GM18868 (cell line): ENCODE results near the gene PEX11A.

ENCODE experiments used
- ATAC-seq: cut with Tn5 transposase; IDR thresholded peaks from one replicate; pipeline ENCODE4 v1.9.1; 2021; ENCODE audit warnings: mild to moderate bottlenecking, moderate library complexity; ENCODE audit not compliant: unreplicated experiment

PEX11A gene

GRCh38 chr15:89657686-89658200, 32.8 kb downstream of the PEX11A start:
- no peak for ATAC-seq

GRCh38 chr15:89656116-89656815, 34.3 kb downstream of the PEX11A start:
- no peak for ATAC-seq

DNA sequence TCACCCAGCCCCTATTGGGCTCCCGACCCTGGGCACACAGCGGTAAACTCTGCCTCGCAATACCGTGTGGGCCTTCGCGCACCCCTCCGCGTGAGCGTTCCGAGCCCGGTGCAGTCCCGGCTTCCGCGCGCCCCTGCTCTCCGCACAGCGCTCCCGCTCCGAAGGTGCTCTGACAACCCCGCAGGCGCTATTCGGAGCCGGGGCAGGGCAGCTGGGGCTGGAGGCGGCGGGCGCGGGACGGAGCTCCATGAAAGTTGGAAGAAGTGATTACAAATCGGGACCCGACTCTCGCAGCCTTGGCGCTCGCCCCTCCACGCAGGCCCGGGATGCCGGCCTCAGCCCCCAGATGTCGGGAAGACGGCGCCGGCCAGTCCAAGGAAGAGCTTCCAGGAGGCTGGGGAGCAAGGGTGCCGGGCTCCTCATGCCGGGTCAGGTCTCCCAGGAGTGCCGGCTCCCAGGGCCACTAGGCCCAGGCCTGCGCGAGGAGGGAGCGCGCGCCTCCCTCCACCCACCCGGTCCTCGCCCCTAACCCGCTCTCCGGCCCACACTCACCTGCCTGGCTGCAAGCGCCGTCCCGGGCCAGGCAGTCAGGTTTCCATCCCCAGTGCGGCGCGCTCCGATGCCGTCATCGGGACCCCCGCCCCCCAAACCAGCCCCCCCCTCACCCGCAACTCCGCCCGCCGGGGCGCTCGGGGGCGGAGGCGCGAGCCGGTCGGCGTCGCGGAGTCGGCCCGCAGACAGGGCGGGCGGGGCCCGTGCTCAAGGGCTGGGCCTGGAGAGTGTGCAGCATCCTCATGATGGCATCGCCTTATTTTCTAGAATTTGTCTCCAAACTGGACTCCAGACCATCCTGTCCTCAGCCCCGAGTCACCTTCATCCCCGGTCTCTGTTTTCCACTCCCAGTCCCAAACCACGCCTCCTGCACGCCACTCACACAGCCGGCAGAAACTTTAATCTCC, 35.4 kb downstream of the PEX11A start, which contains the start of gene KIF7:
TSS of gene KIF7 (minus strand) at position 621 of the 959 bp plus-strand sequence. CDS start 2,537 bp downstream, outside the sequence.
- no peak for ATAC-seq

DNA sequence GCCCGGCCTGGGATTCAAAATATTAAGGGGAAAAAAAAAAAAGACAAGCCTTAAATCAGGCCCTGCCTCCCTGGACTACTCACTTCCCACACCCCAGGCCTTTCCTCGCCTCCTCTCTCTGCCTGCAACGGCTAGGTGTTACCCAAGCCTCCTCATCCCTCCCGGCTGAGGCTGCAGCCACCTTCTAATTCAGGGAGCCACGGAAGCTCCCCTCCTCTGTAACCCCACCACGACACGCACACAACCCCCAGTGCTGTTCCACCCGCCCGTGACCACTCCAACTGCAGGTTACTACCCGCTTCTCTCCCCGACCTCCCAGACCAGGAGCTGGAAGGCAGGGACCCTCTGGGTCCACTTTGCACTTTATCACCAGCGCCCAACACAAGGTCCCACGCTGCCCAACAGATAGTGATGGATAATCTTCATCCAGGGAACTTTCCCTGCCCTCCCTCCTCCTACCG, 36.2 kb downstream of the PEX11A start:
- ATAC-seq = no peak

- no peak for ATAC-seq
Observed at GRCh38 chr15:89653578-89653977, 37.0 kb downstream of the PEX11A start.

DNA sequence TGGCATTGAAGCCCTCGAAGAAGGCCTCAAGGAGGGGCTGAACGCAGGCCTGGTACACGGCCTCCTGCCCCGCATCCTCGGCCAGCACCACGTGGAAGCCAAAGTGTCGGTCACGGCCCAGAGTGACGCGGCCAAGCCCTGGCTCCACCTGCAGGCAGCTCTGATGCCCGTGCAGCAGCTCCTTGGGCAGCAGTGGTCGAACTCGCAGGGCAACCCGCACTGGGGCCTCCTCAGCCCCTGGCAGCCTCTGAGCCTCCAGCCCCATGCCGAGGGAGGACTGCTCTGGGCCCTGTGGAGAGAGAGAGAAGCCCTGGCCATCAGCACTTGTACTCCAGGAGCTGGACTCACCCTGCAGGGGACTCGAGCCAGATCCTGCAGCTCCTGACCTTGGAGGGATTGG, 37.9 kb downstream of the PEX11A start:
- ATAC-seq = no peak

DNA sequence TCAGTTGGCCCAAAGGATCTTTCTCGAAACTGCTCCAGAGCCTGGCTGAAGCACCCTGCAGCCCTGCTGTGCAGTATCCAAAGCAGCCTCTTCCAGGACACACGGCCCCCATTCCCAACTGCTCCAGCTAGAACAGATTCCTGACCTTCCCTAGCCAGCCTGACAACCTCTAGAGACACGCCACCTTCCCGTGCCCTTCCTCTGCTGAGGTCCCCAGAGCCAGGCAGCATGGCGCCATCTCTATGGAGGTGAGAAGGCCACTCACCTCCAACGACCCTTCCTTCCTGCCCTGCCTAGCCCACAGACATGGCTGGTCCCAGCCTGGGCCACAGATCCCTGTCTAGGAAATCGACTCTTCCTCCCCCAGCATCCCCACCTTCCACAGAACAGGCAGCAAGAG, 38.4 kb downstream of the PEX11A start:
- ATAC-seq = no peak

GRCh38 chr15:89649716-89650115, 40.8 kb downstream of the PEX11A start:
- no peak for ATAC-seq

DNA sequence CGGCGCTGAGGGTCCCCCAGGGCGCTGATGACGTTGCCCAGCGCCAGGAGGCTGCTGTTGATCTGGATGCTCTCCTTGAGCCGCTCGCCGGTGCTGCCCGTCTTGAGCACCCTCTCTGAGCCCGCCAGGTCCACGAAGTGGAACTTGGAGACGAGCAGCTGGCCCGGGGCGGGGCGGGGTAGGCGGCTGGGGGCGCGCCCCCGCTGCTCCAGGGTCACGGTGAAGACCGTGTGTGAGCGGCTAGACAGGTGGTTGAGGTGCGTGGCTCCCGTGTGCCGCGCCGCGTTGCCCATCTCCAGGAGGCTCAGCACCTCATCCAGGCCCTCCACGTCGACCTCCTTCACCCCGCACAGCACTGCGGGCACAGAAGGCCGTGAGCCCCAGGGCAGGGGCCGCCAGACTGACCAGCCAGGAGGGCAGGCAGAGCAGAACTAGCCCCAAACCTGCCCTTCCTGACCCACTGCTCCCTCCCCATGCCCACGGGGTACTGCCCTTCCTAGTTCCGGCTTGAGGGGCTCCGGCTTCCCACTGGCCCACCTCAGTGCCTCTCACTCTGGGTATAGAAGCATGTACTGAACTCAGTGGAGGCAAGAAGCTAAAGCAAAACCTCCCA, 41.4 kb downstream of the PEX11A start:
- no peak for ATAC-seq

DNA sequence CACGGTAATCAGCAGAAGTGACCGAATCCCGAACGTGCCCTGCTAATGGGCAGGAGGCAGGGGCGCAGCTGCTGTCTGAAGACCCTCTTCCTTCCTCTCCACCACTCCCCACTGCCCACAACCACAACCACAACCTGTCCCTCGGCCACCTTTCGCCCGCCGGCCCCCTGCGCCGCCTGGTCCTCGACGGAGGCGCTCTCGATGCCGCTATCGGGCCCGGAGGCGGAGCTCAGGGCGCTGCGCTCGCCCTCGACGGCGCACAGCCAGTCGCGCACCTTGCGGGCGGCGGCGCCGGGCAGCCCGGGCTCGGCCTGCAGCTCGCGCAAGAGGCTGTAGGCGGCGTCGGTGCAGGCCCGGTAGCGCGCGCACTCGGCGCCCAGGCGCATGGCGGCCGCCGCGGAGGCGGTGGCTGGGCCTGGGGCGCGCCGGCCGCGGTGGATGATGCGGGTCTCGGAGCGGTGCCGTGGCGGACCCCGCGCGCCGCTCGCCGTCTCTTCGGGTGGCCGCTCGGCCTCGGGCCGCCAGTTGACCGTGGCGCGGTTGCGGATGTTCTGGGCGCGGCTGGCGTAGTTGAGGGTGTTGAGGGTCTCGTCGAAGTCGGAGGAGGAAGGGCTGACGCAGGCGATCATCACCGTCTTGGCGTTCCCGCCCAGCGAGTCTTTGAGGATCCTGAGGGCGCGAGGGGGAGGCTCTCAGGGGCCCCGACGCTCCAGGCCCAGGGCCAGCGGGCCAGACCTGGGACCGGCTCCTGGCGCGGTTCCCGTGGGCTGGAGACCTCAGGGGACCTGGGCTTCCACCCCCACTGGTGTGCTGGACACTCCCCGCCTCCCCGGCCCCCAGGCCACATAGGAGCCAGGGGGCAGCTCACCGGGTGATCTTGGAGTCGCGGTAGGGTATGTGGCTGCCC, 42.2 kb downstream of the PEX11A start:
- ATAC-seq = no peak

GRCh38 chr15:89647191-89647851, 43.2 kb downstream of the PEX11A start:
- peak; percentile 57 for ATAC-seq

DNA sequence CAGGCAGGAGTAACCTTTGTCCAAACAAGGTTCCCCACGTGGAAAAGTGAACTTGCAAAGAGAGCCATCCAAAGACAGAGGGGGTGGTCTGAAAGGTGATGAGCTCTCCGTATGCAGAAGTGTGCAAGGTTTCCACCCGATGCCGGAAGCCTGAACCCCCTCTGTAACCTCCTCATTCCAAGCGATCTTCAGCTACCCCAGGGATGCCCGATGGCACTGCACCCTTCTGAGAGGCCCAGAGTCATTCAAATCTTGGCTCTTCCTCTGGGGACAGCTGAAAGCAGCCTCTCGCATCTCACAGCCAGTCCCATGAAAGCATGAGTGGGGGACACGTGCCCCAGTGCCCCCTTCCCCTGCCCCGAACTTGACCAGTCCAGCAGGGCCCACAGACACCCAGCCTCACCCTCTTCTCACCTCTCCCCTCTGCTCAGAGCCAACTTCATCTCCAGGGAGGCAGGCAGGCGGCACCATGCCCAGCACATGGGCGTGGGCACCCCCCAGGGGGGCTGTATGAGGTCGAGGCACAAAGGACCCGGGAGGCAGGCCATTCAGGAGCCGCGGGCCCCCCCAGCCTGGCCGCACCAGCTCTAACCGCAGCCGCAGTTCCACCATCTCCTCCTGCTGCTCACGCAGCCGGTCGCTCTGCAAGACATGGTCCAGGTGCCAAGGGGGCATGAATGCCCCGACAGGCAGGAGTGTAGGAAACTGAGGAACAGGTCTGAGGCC, 44.0 kb downstream of the PEX11A start:
- ATAC-seq = no peak

- ATAC-seq = no peak
Observed at GRCh38 chr15:89645680-89646079, 44.9 kb downstream of the PEX11A start.

DNA sequence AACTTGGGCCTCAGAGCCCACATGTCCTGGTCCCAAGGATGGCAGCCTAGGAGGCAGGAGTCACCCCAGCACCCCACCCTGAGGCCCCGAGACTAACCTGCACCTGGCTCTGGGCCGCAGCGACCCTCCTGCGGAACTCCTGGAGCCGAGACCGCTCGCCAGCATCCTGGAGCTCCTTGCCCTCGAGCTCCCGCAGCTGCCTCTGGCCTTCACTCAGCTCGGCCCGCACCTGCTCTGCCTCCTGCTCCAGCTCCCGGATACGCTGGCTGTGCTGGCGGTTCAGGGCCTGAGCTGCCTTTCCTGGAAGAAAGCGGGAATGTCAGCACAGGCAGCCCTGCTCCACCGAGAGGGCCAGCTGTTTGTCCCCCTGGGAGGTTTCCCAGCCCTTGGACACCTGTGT, 48.4 kb downstream of the PEX11A start:
- ATAC-seq = no peak

DNA sequence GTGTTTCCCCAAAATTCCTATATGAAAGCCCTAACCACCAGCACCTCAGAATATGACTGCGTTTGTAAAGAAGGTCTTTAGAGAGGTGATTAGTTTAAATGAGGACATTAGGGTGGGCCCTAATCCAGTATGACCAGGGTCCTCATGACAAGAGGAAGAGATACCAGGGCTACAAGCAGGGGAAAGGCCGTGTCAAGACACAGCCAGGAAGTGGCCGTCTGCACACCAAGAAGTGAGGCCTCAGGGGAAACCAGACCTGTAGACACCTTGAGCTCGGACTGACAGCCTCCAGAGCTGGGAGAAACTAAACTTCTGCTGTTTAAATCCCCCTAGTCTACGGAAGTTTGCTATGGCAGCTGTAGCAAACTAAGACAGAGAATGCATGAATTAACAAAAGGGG, 49.5 kb downstream of the PEX11A start:
- no peak for ATAC-seq

- no peak for ATAC-seq
Observed at GRCh38 chr15:89640245-89640644, 50.3 kb downstream of the PEX11A start.

- ATAC-seq = no peak
Observed at GRCh38 chr15:89633585-89633984, 57.0 kb downstream of the PEX11A start.

GRCh38 chr15:89632563-89633430, 57.8 kb downstream of the PEX11A start:
- ATAC-seq = no peak
